Measurements from ENCODE around the gene IFITM2. TPM values are rescaled to one million over a fixed set of nuclear protein-coding genes. Genes with fewer than 3 reads are reported as not detected.

Gene IFITM2
- total and polyA plus RNA-seq, 2 experiments from 2014 or later: 91.2 to 857 TPM

DNA sequence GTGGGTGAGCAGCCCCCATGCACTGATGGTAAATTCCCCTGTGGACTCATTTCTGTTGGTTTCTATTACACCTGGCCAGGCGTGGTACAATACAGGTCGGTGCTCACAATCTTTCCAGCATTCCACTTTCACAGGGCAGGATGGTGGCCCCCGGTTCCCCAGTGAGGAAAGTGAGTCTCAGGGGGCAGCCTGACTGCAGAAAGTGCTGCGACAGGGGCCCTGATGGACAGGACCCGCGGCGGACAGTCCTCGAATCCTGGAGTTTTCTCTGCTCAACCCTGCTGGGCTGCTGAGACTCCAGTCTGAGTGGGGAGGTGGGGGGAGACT, 21.8 kb upstream of the IFITM2 start:
- Histone ChIP-seq H3F3A (replicated peaks; ENCODE audit: low read depth) (peaks cover 6% of the 10 kb centered on the region; the same call in 1 of the 2 replicates), H3K79me2 (replicated peaks; ENCODE audit: insufficient read depth) (no peaks in the 10 kb centered on the region), H4K20me1 (replicated peaks; ENCODE audit: insufficient read depth) (no peaks in the 10 kb centered on the region), H3K4me1 (ENCODE audit: insufficient read depth) (no peaks in the 10 kb centered on the region; the same call in 1 of the 2 replicates), H3K4me2 (no peak overlapping the region), H3K27ac (ENCODE audit: low read depth) (no peak overlapping the region), H3K36me3 (ENCODE audit: insufficient read depth) (no peaks in the 10 kb centered on the region), H2AFZ (no peak overlapping the region), H3K27me3 (ENCODE audit: insufficient read depth) (peaks cover 49% of the 10 kb centered on the region), H3K9me2 (ENCODE audit: insufficient read depth) (no peaks in the 10 kb centered on the region), H3K4me3 (no peak overlapping the region)
- H3K4me3 Mint-ChIP-seq: no peak overlapping the region
- H3K27ac Mint-ChIP-seq: no peak overlapping the region
- H3K27me3 Mint-ChIP-seq (ENCODE audit: insufficient read depth, low read depth, poor library complexity): peaks cover 52% of the 10 kb centered on the region
- H3K4me1 Mint-ChIP-seq: peaks cover 29% of the 10 kb centered on the region
- ATAC-seq (no peak), DNase-seq (ENCODE audit: low spot score) (no peak)
- TF ChIP-seq, protein P1, sequence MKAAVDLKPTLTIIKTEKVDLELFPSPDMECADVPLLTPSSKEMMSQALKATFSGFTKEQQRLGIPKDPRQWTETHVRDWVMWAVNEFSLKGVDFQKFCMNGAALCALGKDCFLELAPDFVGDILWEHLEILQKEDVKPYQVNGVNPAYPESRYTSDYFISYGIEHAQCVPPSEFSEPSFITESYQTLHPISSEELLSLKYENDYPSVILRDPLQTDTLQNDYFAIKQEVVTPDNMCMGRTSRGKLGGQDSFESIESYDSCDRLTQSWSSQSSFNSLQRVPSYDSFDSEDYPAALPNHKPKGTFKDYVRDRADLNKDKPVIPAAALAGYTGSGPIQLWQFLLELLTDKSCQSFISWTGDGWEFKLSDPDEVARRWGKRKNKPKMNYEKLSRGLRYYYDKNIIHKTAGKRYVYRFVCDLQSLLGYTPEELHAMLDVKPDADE (IDR thresholded peaks at IDR 0.05): no peak
- no peak for TF ChIP-seq NANOG (IDR thresholded peaks at IDR 0.05; ENCODE audit: borderline replicate concordance)
- TF ChIP-seq, protein P2, sequence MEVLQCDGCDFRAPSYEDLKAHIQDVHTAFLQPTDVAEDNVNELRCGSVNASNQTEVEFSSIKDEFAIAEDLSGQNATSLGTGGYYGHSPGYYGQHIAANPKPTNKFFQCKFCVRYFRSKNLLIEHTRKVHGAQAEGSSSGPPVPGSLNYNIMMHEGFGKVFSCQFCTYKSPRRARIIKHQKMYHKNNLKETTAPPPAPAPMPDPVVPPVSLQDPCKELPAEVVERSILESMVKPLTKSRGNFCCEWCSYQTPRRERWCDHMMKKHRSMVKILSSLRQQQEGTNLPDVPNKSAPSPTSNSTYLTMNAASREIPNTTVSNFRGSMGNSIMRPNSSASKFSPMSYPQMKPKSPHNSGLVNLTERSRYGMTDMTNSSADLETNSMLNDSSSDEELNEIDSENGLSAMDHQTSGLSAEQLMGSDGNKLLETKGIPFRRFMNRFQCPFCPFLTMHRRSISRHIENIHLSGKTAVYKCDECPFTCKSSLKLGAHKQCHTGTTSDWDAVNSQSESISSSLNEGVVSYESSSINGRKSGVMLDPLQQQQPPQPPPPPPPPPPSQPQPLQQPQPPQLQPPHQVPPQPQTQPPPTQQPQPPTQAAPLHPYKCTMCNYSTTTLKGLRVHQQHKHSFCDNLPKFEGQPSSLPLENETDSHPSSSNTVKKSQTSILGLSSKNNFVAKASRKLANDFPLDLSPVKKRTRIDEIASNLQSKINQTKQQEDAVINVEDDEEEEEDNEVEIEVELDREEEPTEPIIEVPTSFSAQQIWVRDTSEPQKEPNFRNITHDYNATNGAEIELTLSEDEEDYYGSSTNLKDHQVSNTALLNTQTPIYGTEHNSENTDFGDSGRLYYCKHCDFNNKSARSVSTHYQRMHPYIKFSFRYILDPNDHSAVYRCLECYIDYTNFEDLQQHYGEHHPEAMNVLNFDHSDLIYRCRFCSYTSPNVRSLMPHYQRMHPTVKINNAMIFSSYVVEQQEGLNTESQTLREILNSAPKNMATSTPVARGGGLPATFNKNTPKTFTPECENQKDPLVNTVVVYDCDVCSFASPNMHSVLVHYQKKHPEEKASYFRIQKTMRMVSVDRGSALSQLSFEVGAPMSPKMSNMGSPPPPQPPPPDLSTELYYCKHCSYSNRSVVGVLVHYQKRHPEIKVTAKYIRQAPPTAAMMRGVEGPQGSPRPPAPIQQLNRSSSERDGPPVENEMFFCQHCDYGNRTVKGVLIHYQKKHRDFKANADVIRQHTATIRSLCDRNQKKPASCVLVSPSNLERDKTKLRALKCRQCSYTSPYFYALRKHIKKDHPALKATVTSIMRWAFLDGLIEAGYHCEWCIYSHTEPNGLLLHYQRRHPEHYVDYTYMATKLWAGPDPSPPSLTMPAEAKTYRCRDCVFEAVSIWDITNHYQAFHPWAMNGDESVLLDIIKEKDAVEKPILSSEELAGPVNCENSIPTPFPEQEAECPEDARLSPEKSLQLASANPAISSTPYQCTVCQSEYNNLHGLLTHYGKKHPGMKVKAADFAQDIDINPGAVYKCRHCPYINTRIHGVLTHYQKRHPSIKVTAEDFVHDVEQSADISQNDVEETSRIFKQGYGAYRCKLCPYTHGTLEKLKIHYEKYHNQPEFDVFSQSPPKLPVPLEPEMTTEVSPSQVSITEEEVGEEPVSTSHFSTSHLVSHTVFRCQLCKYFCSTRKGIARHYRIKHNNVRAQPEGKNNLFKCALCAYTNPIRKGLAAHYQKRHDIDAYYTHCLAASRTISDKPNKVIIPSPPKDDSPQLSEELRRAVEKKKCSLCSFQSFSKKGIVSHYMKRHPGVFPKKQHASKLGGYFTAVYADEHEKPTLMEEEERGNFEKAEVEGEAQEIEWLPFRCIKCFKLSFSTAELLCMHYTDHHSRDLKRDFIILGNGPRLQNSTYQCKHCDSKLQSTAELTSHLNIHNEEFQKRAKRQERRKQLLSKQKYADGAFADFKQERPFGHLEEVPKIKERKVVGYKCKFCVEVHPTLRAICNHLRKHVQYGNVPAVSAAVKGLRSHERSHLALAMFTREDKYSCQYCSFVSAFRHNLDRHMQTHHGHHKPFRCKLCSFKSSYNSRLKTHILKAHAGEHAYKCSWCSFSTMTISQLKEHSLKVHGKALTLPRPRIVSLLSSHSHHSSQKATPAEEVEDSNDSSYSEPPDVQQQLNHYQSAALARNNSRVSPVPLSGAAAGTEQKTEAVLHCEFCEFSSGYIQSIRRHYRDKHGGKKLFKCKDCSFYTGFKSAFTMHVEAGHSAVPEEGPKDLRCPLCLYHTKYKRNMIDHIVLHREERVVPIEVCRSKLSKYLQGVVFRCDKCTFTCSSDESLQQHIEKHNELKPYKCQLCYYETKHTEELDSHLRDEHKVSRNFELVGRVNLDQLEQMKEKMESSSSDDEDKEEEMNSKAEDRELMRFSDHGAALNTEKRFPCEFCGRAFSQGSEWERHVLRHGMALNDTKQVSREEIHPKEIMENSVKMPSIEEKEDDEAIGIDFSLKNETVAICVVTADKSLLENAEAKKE (CRISPR knock-in tag; IDR thresholded peaks at IDR 0.05): no peak
- TF ChIP-seq STAT1 (IDR thresholded peaks at IDR 0.05; ENCODE audit: unreplicated experiment): no peak
- TF ChIP-seq, protein P3, sequence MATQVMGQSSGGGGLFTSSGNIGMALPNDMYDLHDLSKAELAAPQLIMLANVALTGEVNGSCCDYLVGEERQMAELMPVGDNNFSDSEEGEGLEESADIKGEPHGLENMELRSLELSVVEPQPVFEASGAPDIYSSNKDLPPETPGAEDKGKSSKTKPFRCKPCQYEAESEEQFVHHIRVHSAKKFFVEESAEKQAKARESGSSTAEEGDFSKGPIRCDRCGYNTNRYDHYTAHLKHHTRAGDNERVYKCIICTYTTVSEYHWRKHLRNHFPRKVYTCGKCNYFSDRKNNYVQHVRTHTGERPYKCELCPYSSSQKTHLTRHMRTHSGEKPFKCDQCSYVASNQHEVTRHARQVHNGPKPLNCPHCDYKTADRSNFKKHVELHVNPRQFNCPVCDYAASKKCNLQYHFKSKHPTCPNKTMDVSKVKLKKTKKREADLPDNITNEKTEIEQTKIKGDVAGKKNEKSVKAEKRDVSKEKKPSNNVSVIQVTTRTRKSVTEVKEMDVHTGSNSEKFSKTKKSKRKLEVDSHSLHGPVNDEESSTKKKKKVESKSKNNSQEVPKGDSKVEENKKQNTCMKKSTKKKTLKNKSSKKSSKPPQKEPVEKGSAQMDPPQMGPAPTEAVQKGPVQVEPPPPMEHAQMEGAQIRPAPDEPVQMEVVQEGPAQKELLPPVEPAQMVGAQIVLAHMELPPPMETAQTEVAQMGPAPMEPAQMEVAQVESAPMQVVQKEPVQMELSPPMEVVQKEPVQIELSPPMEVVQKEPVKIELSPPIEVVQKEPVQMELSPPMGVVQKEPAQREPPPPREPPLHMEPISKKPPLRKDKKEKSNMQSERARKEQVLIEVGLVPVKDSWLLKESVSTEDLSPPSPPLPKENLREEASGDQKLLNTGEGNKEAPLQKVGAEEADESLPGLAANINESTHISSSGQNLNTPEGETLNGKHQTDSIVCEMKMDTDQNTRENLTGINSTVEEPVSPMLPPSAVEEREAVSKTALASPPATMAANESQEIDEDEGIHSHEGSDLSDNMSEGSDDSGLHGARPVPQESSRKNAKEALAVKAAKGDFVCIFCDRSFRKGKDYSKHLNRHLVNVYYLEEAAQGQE (IDR thresholded peaks at IDR 0.05; ENCODE audit: unreplicated experiment): no peak
- no peak for TF ChIP-seq CREB1 (CRISPR knock-in tag; IDR thresholded peaks at IDR 0.05; ENCODE audit: low read depth)
- TF ChIP-seq ZNF331 (CRISPR knock-in tag; IDR thresholded peaks at IDR 0.05; ENCODE audit: low read depth): no peak
- no peak for TF ChIP-seq JUNB (IDR thresholded peaks at IDR 0.05; ENCODE audit: unreplicated experiment)
- TF ChIP-seq, protein P4, sequence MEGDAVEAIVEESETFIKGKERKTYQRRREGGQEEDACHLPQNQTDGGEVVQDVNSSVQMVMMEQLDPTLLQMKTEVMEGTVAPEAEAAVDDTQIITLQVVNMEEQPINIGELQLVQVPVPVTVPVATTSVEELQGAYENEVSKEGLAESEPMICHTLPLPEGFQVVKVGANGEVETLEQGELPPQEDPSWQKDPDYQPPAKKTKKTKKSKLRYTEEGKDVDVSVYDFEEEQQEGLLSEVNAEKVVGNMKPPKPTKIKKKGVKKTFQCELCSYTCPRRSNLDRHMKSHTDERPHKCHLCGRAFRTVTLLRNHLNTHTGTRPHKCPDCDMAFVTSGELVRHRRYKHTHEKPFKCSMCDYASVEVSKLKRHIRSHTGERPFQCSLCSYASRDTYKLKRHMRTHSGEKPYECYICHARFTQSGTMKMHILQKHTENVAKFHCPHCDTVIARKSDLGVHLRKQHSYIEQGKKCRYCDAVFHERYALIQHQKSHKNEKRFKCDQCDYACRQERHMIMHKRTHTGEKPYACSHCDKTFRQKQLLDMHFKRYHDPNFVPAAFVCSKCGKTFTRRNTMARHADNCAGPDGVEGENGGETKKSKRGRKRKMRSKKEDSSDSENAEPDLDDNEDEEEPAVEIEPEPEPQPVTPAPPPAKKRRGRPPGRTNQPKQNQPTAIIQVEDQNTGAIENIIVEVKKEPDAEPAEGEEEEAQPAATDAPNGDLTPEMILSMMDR (conservative IDR thresholded peaks at IDR 0.05; ENCODE audit: low read depth in 2 of 2): no peak
- no peak for TF ChIP-seq ZNF114 (CRISPR knock-in tag; IDR thresholded peaks at IDR 0.05)
- no peak for TF ChIP-seq EZH2phosphoT487 (IDR thresholded peaks at IDR 0.05; ENCODE audit: unreplicated experiment)
- TF ChIP-seq POLR2AphosphoS5 (IDR thresholded peaks at IDR 0.05; ENCODE audit: low read depth): no peak
- TF ChIP-seq EZH2 (IDR thresholded peaks at IDR 0.05; ENCODE audit: low read depth, unreplicated experiment): no peak
- peaks cover 2% of the 10 kb centered on the region; the same call in 1 of the 3 replicates for H3K9me3 Mint-ChIP-seq
- peaks cover under 1% of the 10 kb centered on the region; the same call in 1 of the 3 replicates for H3K36me3 Mint-ChIP-seq (ENCODE audit: low read depth)
